SK-N-SH treated with all-trans-retinoic acid at 6 μM for 48 hours (cell line): ENCODE data around the gene PHF8.

Experiments
- ATAC-seq: fragments of 200-7000 bp; cut with Tn5 transposase; 3 replicates; pipeline ENCODE4 v1.9.1; 2020; ENCODE audit warnings: mild to moderate bottlenecking, moderate library complexity
- ARNTL ChIP-seq: fragments of 450-650 bp; formaldehyde crosslinking; IDR thresholded peaks from 2 replicates; pipeline ENCODE4 v1.5.0; 2020; ENCODE audit warnings: low read depth, mild to moderate bottlenecking, moderate library complexity, borderline replicate concordance
- ESRRG ChIP-seq: fragments of 250-450 bp; sonication (Bioruptor Pico); IDR thresholded peaks from 2 replicates; pipeline ENCODE4 v1.6.1; 2021; ENCODE audit warnings: mild to moderate bottlenecking
- GLIS3 ChIP-seq: fragments of 250-450 bp; sonication (Bioruptor Pico); IDR thresholded peaks from 2 replicates; pipeline ENCODE4 v1.5.0; 2020; ENCODE audit warnings: mild to moderate bottlenecking, moderate library complexity
- ISL1 ChIP-seq: fragments of 250-450 bp; sonication (Bioruptor Pico); IDR thresholded peaks from 2 replicates; pipeline ENCODE4 v2.1.2; 2022; ENCODE audit warnings: mild to moderate bottlenecking, moderate library complexity
- OSR1 ChIP-seq: fragments of 250-450 bp; sonication (Bioruptor Pico); IDR thresholded peaks from 2 replicates; pipeline ENCODE4 v1.8.0; 2022; ENCODE audit warnings: moderate library complexity, mild to moderate bottlenecking, inconsistent platforms
- PATZ1 ChIP-seq: fragments of 250-450 bp; sonication (Bioruptor Pico); IDR thresholded peaks from 2 replicates; pipeline ENCODE4 v1.8.0; 2020; ENCODE audit warnings: mild to moderate bottlenecking, moderate library complexity, borderline replicate concordance
- POU6F1 ChIP-seq: fragments of 250-450 bp; sonication (Bioruptor Pico); IDR thresholded peaks from 2 replicates; pipeline ENCODE4 v1.8.0; 2021; ENCODE audit warnings: low read depth, mild to moderate bottlenecking, moderate library complexity, borderline replicate concordance
- PPARA ChIP-seq: fragments of 250-450 bp; sonication (Bioruptor Pico); IDR thresholded peaks from 2 replicates; pipeline ENCODE4 v1.5.0; 2020; ENCODE audit warnings: mild to moderate bottlenecking, borderline replicate concordance
- RARB ChIP-seq: fragments of 250-450 bp; sonication (Bioruptor Pico); IDR thresholded peaks from 2 replicates; pipeline ENCODE4 v1.8.0; 2021; ENCODE audit warnings: mild to moderate bottlenecking, moderate library complexity
- SNAI2 ChIP-seq: fragments of 250-450 bp; sonication (Bioruptor Pico); IDR thresholded peaks from 2 replicates; pipeline ENCODE4 v1.5.0; 2020; ENCODE audit warnings: mild to moderate bottlenecking, moderate library complexity
- TOX ChIP-seq: fragments of 250-450 bp; sonication (Bioruptor Pico); IDR thresholded peaks from 2 replicates; pipeline ENCODE4 v1.8.0; 2021; ENCODE audit warnings: mild to moderate bottlenecking, moderate library complexity, borderline replicate concordance
- TSHZ2 ChIP-seq: fragments of 250-450 bp; sonication (Bioruptor Pico); IDR thresholded peaks from 2 replicates; pipeline ENCODE4 v1.5.0; 2020; ENCODE audit warnings: mild to moderate bottlenecking, moderate library complexity
- ZFP3 ChIP-seq: fragments of 250-450 bp; sonication (Bioruptor Pico); IDR thresholded peaks from 2 replicates; pipeline ENCODE4 v1.5.0; 2020; ENCODE audit warnings: mild to moderate bottlenecking, moderate library complexity
- ZFP30 ChIP-seq: fragments of 450-650 bp; formaldehyde crosslinking; IDR thresholded peaks from 2 replicates; pipeline ENCODE4 v1.5.0; 2022; ENCODE audit warnings: mild to moderate bottlenecking, moderate library complexity
- ZNF565 ChIP-seq: fragments of 450-650 bp; formaldehyde crosslinking; conservative IDR thresholded peaks from 2 replicates; pipeline ENCODE4 v1.5.0; 2020; ENCODE audit warnings: low read depth, mild to moderate bottlenecking, moderate library complexity
- ZNF70 ChIP-seq: fragments of 450-650 bp; formaldehyde crosslinking; IDR thresholded peaks from 2 replicates; pipeline ENCODE4 v1.5.0; 2020; ENCODE audit warnings: mild to moderate bottlenecking, moderate library complexity
- ZNF8 ChIP-seq: fragments of 450-650 bp; formaldehyde crosslinking; IDR thresholded peaks from 2 replicates; pipeline ENCODE4 v1.5.0; 2020; ENCODE audit warnings: mild to moderate bottlenecking, moderate library complexity
- TF ChIP-seq, protein P1 (sequence below): fragments of 250-450 bp; sonication (Bioruptor Pico); IDR thresholded peaks from 2 replicates; pipeline ENCODE4 v1.5.1; 2021; ENCODE audit warnings: mild to moderate bottlenecking, moderate library complexity
- TF ChIP-seq, protein P2 (sequence below): fragments of 250-450 bp; sonication (Bioruptor Pico); IDR thresholded peaks from 2 replicates; pipeline ENCODE4 v1.5.1; 2020; ENCODE audit warnings: low read depth, mild to moderate bottlenecking, moderate library complexity

PHF8 gene

GRCh38 chrX:54044126-54044876 lies at the start of gene PHF8:
TSS of gene PHF8 (minus strand) at chrX:54044473. CDS start at chrX:54042728, 1,745 bp downstream.
- peak; percentile 90 for ATAC-seq
- TF ChIP-seq TOX (CRISPR knock-in tag): no peak
- TF ChIP-seq ZNF70: 0 out of 2 replicates have a peak, but pooled peaks have one; percentile 3
- TF ChIP-seq SNAI2 (CRISPR knock-in tag): peak; percentile 30; the same call in 1 of the 2 replicates
- TF ChIP-seq OSR1: no peak
- TF ChIP-seq, protein P1, sequence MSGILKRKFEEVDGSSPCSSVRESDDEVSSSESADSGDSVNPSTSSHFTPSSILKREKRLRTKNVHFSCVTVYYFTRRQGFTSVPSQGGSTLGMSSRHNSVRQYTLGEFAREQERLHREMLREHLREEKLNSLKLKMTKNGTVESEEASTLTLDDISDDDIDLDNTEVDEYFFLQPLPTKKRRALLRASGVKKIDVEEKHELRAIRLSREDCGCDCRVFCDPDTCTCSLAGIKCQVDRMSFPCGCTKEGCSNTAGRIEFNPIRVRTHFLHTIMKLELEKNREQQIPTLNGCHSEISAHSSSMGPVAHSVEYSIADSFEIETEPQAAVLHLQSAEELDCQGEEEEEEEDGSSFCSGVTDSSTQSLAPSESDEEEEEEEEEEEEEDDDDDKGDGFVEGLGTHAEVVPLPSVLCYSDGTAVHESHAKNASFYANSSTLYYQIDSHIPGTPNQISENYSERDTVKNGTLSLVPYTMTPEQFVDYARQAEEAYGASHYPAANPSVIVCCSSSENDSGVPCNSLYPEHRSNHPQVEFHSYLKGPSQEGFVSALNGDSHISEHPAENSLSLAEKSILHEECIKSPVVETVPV: no peak
- TF ChIP-seq RARB (CRISPR knock-in tag): no peak
- peak; percentile 57; the same call in 1 of the 2 replicates for TF ChIP-seq ZFP30 (CRISPR knock-in tag)
- TF ChIP-seq, protein P2, sequence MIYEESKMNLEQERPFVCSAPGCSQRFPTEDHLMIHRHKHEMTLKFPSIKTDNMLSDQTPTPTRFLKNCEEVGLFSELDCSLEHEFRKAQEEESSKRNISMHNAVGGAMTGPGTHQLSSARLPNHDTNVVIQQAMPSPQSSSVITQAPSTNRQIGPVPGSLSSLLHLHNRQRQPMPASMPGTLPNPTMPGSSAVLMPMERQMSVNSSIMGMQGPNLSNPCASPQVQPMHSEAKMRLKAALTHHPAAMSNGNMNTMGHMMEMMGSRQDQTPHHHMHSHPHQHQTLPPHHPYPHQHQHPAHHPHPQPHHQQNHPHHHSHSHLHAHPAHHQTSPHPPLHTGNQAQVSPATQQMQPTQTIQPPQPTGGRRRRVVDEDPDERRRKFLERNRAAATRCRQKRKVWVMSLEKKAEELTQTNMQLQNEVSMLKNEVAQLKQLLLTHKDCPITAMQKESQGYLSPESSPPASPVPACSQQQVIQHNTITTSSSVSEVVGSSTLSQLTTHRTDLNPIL: no peak
- TF ChIP-seq ZNF565: no peak
- peak; percentile 65; the same call in 1 of the 2 replicates for TF ChIP-seq PPARA (CRISPR knock-in tag)
- no peak for TF ChIP-seq ESRRG (CRISPR knock-in tag)

DNA sequence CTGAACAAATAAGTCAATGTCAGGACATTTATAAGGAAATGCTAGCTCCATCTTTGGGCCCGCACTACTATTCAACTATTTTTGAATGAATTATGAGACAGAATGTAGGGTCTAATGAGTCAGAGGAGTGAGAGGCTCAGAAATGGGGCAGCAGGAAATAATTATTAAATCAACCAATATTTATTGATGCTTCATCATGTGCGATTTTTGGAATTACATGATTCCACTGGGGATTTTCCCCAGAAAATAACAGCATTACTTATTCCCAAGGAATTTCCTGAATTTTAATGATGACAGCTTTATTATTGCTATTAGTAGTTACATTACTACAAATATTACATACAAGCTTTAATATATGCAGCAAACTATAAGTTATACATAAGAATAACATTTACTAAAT lies 49.3 kb upstream of the PHF8 start:
- TF ChIP-seq RARB (CRISPR knock-in tag) (no peak), ISL1 (CRISPR knock-in tag) (peak; percentile 27; the same call in 1 of the 2 replicates)
- TF ChIP-seq, all 23 proteins: peak for 1

GRCh38 chrX:54093159-54093558 lies 48.9 kb upstream of the PHF8 start:
- TF ChIP-seq PATZ1 (no peak), TOX (CRISPR knock-in tag) (no peak), TSHZ2 (CRISPR knock-in tag) (no peak), ZNF70 (no peak), PPARA (CRISPR knock-in tag) (no peak), SNAI2 (CRISPR knock-in tag) (no peak), ZNF565 (no peak)

More for the DNA sequence above, 49.3 kb upstream of the PHF8 start:
- ATAC-seq: peak; percentile 60

DNA sequence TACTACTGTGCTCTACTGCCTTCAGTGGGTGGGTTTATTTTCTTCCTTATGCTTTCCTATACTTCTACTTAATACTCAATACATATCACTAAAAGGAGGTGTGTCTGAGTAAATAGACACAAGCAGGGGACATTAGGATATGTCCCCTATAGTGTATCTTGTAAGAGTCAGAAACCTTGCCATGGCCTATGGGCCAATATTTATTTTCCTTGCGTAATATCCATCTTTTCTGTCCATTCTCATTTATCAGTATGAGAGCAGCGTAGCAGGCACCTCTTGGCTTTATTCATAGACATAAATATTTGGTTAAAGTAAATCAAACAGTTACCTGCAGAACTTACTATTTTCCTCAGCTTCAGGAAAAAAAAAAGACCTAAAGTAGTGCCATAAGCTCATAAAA lies 46.6 kb upstream of the PHF8 start:
- TF ChIP-seq GLIS3 (CRISPR knock-in tag): no peak

More at GRCh38 chrX:54093159-54093558, 48.9 kb upstream of the PHF8 start:
- ATAC-seq: peak; percentile 44

GRCh38 chrX:54089191-54089590 lies 44.9 kb upstream of the PHF8 start:
- no peak for TF ChIP-seq ZNF70
- ATAC-seq: no peak

More for the DNA sequence above, 46.6 kb upstream of the PHF8 start:
- ATAC-seq: no peak

GRCh38 chrX:54087661-54088060 lies 43.4 kb upstream of the PHF8 start:
- ATAC-seq: no peak
- TF ChIP-seq ARNTL: no peak
- no peak for TF ChIP-seq ZFP3 (CRISPR knock-in tag)
- TF ChIP-seq, protein P1: no peak
- TF ChIP-seq PATZ1: no peak
- no peak for TF ChIP-seq ZNF8 (CRISPR knock-in tag)
- no peak for TF ChIP-seq PPARA (CRISPR knock-in tag)
- no peak for TF ChIP-seq POU6F1 (CRISPR knock-in tag)
- TF ChIP-seq OSR1: no peak
- TF ChIP-seq RARB (CRISPR knock-in tag): no peak
